Mammary microvascular endothelial cell (primary cell): ENCODE measurements around the gene LMO1. TPM values are rescaled to one million over a fixed set of nuclear protein-coding genes. Genes with fewer than 3 reads are reported as not detected.

Experiments
- total RNA-seq: library from RNA; depleted of rRNA; stranded (reverse); fragments of >200 nt; gene quantifications from 2 replicates; pipeline ENCODE4 v1.2.3, GENCODE V29; 2015

LMO1 gene
- 0.20 TPM in 1 of 2 replicates, not detected in the other for total RNA-seq

DNA sequence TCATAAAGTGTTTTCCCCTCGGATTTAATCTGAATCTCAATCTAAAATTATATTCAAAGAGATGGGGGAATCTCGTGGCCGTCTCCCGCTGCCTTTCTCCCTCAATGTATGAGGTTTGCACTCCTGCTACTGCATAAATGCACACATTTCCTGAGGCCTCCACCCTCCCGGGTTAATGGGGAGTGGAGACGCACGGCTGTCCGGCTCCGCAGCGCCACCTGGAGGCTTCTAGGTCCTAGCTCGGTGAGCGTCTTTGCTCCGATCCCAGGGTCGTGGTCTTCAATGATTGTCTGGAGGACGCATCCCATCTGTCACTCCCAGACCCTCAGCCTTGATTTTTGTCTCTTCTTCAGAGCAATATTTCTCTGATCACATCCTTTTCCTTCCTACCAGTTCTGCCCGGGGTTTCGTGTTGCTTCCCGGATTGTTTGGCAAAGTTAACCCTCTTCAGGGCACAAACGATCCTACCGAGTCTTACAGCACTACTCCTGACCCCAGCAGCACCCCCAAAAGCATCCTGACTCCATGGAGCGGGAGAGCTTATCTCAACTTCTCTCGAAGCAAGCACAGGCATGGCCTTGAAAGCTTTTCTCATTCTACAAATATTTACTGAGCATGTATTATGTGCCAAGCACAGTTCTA lies at the start of gene LMO1:
LMO1 (minus strand) TSS at position 110 of the 642 bp plus-strand sequence. CDS start 516 bp downstream, outside the sequence.

Other genes with a start within 250 kb of the LMO1 start
- 0.13 and 0.25 TPM in 2 replicates for gene TUB, start 182.7 kb downstream of the LMO1 start, total RNA-seq
- not detected in 2 replicates for gene RIC3, start 94.9 kb downstream of the LMO1 start, total RNA-seq